GM12878 (cell line): ENCODE results near the gene NFAT5. TPM values are rescaled to one million over a fixed set of nuclear protein-coding genes. Genes with fewer than 3 reads are reported as not detected.

Source experiments
- ATAC-seq: fragments of 200-7000 bp; cut with Tn5 transposase; 3 replicates; pipeline ENCODE4 v1.9.1; 2020; ENCODE audit warnings: mild to moderate bottlenecking, moderate library complexity
- BruUV-seq: library from RNA; stranded (reverse); fragments of 400-500 nt; replicated peaks from 2 replicates; lab custom pipeline; 2021; lab: Mats Ljungman, UMichigan
- CTCF ChIA-PET: fragments of 300-600 bp; sonication (Branson Sonifier 250); formaldehyde crosslinking; extraction: SDS; loops from one replicate; lab custom pipeline; 2021; ENCODE audit warnings: inconsistent platforms; lab: Yijun Ruan, JAX
- POLR2A ChIA-PET: fragments of 350-600 bp; formaldehyde crosslinking; extraction: SDS; loops from one replicate; lab custom pipeline; 2021; ENCODE audit warnings: inconsistent platforms; lab: Charles Lee
- RAD21 ChIA-PET: fragments of 300-600 bp; sonication (Branson Sonifier 250); formaldehyde crosslinking; loops from one replicate; lab custom pipeline; 2023; ENCODE audit warnings: antibody characterized with exemption; ENCODE audit not compliant: unreplicated experiment; lab: Charles Lee
- SMC1A ChIA-PET: fragments of 300-600 bp; sonication (Branson Sonifier 250); formaldehyde crosslinking; loops from one replicate; lab custom pipeline; 2023; ENCODE audit not compliant: unreplicated experiment, uncharacterized antibody; lab: Charles Lee
- DNase-seq: peaks from one replicate; pipeline ENCODE4 v3.0.0-alpha.2; 2011; ENCODE audit warnings: low read depth, low spot score
- FAIRE-seq: peaks from 3 replicates; lab custom pipeline; 2011; peaks lifted over from hg19 to GRCh38; lab: Jason Lieb, UNC
- H2AFZ ChIP-seq: 2 replicates; pipeline ENCODE4 v1.6.0; 2011; ENCODE audit warnings: low read depth, low read length, control low read depth; ENCODE audit not compliant: control insufficient read depth
- H3K27ac ChIP-seq: 2 replicates; pipeline ENCODE4 v1.5.1; 2011; ENCODE audit warnings: control low read depth; ENCODE audit not compliant: control insufficient read depth, insufficient read depth
- H3K27me3 ChIP-seq, 2 experiments: replicated peaks in 1 of 2; 2 replicates each; pipeline versions ENCODE4 v1.6.0 to v1.6.1; 2011; ENCODE audit warnings: low read length in 1 of 2; ENCODE audit not compliant: control insufficient read depth in 2 of 2, insufficient read depth in 2 of 2
- H3K36me3 ChIP-seq, 2 experiments: 2 replicates each; pipeline ENCODE4 v1.5.1; 2011; ENCODE audit warnings: low read length in 1 of 2; ENCODE audit not compliant: control insufficient read depth in 2 of 2, insufficient read depth in 2 of 2
- H3K4me1 ChIP-seq: 2 replicates; pipeline ENCODE4 v1.6.1; 2011; ENCODE audit warnings: mild to moderate bottlenecking, low read length, moderate library complexity, mixed read lengths; ENCODE audit not compliant: control insufficient read depth, insufficient read depth
- H3K4me2 ChIP-seq: 2 replicates; pipeline ENCODE4 v1.6.0; 2011; ENCODE audit warnings: control low read depth; ENCODE audit not compliant: control insufficient read depth, insufficient read depth
- H3K4me3 ChIP-seq: fragments of 200-600 bp; sonication (generic); 2 replicates; pipeline ENCODE4 v1.5.1; 2016
- H3K79me2 ChIP-seq: 2 replicates; pipeline ENCODE4 v1.6.0; 2011; ENCODE audit warnings: low read length; ENCODE audit not compliant: control insufficient read depth, insufficient read depth
- H3K9ac ChIP-seq: 2 replicates; pipeline ENCODE4 v1.8.0; 2011; ENCODE audit warnings: low read length, control low read depth, mixed read lengths; ENCODE audit not compliant: control insufficient read depth, insufficient read depth
- H3K9me3 ChIP-seq: replicated peaks from 3 replicates; pipeline ENCODE4 v1.5.1; 2011; ENCODE audit warnings: mild to moderate bottlenecking, low read length; ENCODE audit not compliant: control insufficient read depth, insufficient read depth
- H4K20me1 ChIP-seq: 2 replicates; pipeline ENCODE4 v1.6.0; 2011; ENCODE audit not compliant: control insufficient read depth, insufficient read depth
- CBFB ChIP-seq: IDR thresholded peaks from 2 replicates; pipeline ENCODE4 v1.6.1; 2016; ENCODE audit warnings: antibody characterized with exemption, low read depth
- CBX5 ChIP-seq: sonication (generic); IDR thresholded peaks from 2 replicates; pipeline ENCODE4 v1.6.1; 2016; ENCODE audit warnings: low read depth, moderate library complexity, mild to moderate bottlenecking, inconsistent platforms
- CHD2 ChIP-seq: IDR thresholded peaks from 2 replicates; pipeline ENCODE4 v1.6.1; 2011; ENCODE audit warnings: low read depth, low read length, improper control_type of control experiment, borderline replicate concordance
- CREB1 ChIP-seq: IDR thresholded peaks from 2 replicates; pipeline ENCODE4 v1.6.1; 2012; ENCODE audit warnings: low read depth, mild to moderate bottlenecking, inconsistent platforms
- ELK1 ChIP-seq: IDR thresholded peaks from 2 replicates; pipeline ENCODE4 v1.6.1; 2012; ENCODE audit warnings: low read depth, low read length, improper control_type of control experiment
- KAT2A ChIP-seq: conservative IDR thresholded peaks from 2 replicates; pipeline ENCODE4 v1.6.1; 2011; ENCODE audit warnings: low read depth, low read length; ENCODE audit not compliant: control insufficient read depth
- KLF5 ChIP-seq: fragments of 450-650 bp; IDR thresholded peaks from 2 replicates; pipeline ENCODE4 v1.6.1; 2014; ENCODE audit warnings: mild to moderate bottlenecking; ENCODE audit not compliant: partially characterized antibody
- MTA3 ChIP-seq: IDR thresholded peaks from 2 replicates; pipeline ENCODE4 v1.6.1; 2012; ENCODE audit warnings: low read length, inconsistent platforms, borderline replicate concordance
- RAD51 ChIP-seq: fragments of 450-650 bp; IDR thresholded peaks from 2 replicates; pipeline ENCODE4 v1.6.1; 2016; ENCODE audit warnings: moderate library complexity, mild to moderate bottlenecking, inconsistent platforms
- YY1 ChIP-seq: IDR thresholded peaks from 2 replicates; pipeline ENCODE4 v1.6.1; 2011; ENCODE audit warnings: low read depth, mild to moderate bottlenecking, low read length
- ZNF687 ChIP-seq: fragments of 450-650 bp; IDR thresholded peaks from 2 replicates; pipeline ENCODE4 v1.6.1; 2017; ENCODE audit warnings: mild to moderate bottlenecking, moderate library complexity
- WGBS: methylation state at CpG from one replicate; pipeline ENCODE4 v1.1.6; 2016; ENCODE audit warnings: low lambda C conversion rate; ENCODE audit not compliant: insufficient replicate concordance, insufficient coverage; ENCODE audit errors: missing lambda C conversion rate; 5-methylcytosine and 5-hydroxymethylcytosine counted together
- in situ Hi-C: fragments of 300-500 bp; cut with MboI; formaldehyde crosslinking; loops from 9 replicates; pipeline ENCODE4 v1.14.3; 2018; ENCODE audit warnings: mixed read lengths
- intact Hi-C: fragments of 100-400 bp; cut with micrococcal nuclease; formaldehyde crosslinking; loops from one replicate; pipeline ENCODE4 v1.14.2; 2022; ENCODE audit not compliant: unreplicated experiment
- polyA plus RNA-seq, 11 experiments: library from polyadenylated mRNA; depleted of rRNA in 4 of 11; unstranded in 6 of 11; stranded (reverse) in 5 of 11; fragments of >200 nt; fragmentation: Nextera tagmentation in 4 of 11; fragmentation: Illumina TruSeq in 1 of 11; extraction: Ambion mirVana in 4 of 11; extraction: Trizol in 1 of 11; gene quantifications; 1 replicate in 1 of 11; 2 replicates in 10 of 11; pipeline versions ENCODE4 v1.2.1 to v1.2.3, GENCODE V29; 2011 to 2016; ENCODE audit warnings: inconsistent platforms in 2 of 11, missing spikeins in 2 of 11, low read depth in 1 of 11
- total RNA-seq, 4 experiments: library from RNA; depleted of rRNA in 3 of 4; stranded (reverse); fragments of >200 nt in 3 of 4; fragmentation: Illumina TruSeq in 1 of 4; extraction: Trizol in 1 of 4; gene quantifications; 2 replicates each; pipeline versions ENCODE4 v1.2.1 to v1.2.3, GENCODE V29; 2013 to 2021
- TF ChIP-seq, protein P1 (sequence below): IDR thresholded peaks from 2 replicates; pipeline ENCODE4 v1.6.1; 2012; ENCODE audit warnings: low read length, inconsistent platforms
- TF ChIP-seq, protein P2 (sequence below): fragments of 450-650 bp; IDR thresholded peaks from 2 replicates; pipeline ENCODE4 v1.6.1; 2017; ENCODE audit warnings: mild to moderate bottlenecking

Gene NFAT5
- total and polyA plus RNA-seq, 10 of the 15 experiments (the other 5 are each of a cell fraction or from before 2014, with no cell fraction given) = 0.58 to 31.5 (median 12.7) TPM

- TF ChIP-seq, protein P1, sequence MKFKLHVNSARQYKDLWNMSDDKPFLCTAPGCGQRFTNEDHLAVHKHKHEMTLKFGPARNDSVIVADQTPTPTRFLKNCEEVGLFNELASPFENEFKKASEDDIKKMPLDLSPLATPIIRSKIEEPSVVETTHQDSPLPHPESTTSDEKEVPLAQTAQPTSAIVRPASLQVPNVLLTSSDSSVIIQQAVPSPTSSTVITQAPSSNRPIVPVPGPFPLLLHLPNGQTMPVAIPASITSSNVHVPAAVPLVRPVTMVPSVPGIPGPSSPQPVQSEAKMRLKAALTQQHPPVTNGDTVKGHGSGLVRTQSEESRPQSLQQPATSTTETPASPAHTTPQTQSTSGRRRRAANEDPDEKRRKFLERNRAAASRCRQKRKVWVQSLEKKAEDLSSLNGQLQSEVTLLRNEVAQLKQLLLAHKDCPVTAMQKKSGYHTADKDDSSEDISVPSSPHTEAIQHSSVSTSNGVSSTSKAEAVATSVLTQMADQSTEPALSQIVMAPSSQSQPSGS = no peak
- TF ChIP-seq CBFB = no peak
- TF ChIP-seq, all 136 proteins: peak for 0
These were observed 23.9 kb downstream of the NFAT5 start (continued) for GRCh38 chr16:69589434-69590269.

DNA sequence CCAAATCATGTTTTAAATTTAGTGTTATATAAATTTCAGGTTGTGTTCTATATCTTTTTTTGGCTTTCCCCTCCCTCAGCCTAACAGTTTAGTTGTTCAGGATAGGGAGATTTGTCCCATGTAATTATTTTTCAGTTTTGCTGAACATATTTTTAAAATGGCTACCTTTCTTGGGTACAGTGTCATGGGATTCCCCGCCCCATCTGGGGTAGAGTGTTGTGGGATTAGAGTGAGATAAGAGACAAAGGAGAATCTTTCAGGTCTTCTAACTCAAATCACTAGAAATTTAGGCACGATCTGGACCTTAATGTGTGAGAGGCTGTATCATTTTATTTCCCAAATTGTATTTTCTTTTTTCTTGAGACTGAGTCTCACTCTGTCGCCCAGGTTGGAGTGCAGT lies 24.8 kb downstream of the NFAT5 start:
- RAD21 ChIA-PET = interaction anchor here (1.7 kb wide), 1 partner anchor 22 kb away, joined by 6 read pairs; no protein-coding TSS in a partner anchor
- in situ Hi-C loops (no loop called here), intact Hi-C loops (no loop called here)
- H3K36me3 ChIP-seq = peaks cover 0 to 2% of the 10 kb centered on the region in 2 experiments; a peak in 3 of 4 replicates
- WGBS = 98% methylated on average over 3 of the region's 3 CpGs
- H3K27me3 ChIP-seq = no peaks in the 10 kb centered on the region
- no peaks in the 10 kb centered on the region; the same call in 1 of the 2 replicates for H4K20me1 ChIP-seq
- H2AFZ ChIP-seq = no peak overlapping the region
- no peak overlapping the region for H3K9ac ChIP-seq
- H3K79me2 ChIP-seq = peaks cover 59% of the 10 kb centered on the region
- SMC1A ChIA-PET = interaction anchor here (2.3 kb wide), 1 partner anchor 21 kb away, joined by 7 read pairs; no protein-coding TSS in a partner anchor
- FAIRE-seq (no peak), ATAC-seq (no peak; the same call in 2 of the 3 replicates), DNase-seq (no peak)
- POLR2A ChIA-PET = no interaction called here
- no peak overlapping the region for H3K4me3 ChIP-seq
- H3K4me2 ChIP-seq = no peak overlapping the region
- no peaks in the 10 kb centered on the region for H3K9me3 ChIP-seq
- BruUV-seq = no TSS peak
- no peak overlapping the region for H3K27ac ChIP-seq
- CTCF ChIA-PET = interaction anchor here (2.3 kb wide), 1 partner anchor 194 kb away, joined by 6 read pairs; no protein-coding TSS in a partner anchor
- H3K4me1 ChIP-seq = peaks cover 5% of the 10 kb centered on the region; the same call in 1 of the 2 replicates
- no peak for TF ChIP-seq CREB1
- no peak for TF ChIP-seq YY1
- TF ChIP-seq, protein P2, sequence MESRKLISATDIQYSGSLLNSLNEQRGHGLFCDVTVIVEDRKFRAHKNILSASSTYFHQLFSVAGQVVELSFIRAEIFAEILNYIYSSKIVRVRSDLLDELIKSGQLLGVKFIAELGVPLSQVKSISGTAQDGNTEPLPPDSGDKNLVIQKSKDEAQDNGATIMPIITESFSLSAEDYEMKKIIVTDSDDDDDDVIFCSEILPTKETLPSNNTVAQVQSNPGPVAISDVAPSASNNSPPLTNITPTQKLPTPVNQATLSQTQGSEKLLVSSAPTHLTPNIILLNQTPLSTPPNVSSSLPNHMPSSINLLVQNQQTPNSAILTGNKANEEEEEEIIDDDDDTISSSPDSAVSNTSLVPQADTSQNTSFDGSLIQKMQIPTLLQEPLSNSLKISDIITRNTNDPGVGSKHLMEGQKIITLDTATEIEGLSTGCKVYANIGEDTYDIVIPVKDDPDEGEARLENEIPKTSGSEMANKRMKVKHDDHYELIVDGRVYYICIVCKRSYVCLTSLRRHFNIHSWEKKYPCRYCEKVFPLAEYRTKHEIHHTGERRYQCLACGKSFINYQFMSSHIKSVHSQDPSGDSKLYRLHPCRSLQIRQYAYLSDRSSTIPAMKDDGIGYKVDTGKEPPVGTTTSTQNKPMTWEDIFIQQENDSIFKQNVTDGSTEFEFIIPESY = no peak
- TF ChIP-seq ZNF687 = no peak
- TF ChIP-seq RAD51 = no peak
- no peak for TF ChIP-seq CHD2
- no peak for TF ChIP-seq KAT2A
- no peak for TF ChIP-seq MTA3
- no peak for TF ChIP-seq ELK1
- TF ChIP-seq KLF5 = no peak
- no peak for TF ChIP-seq CBX5
